Measurements from ENCODE around the gene TMEM101.
"Not testable (repeated sequence)": the region's sequence is repeated elsewhere in the genome, so short reads cannot be mapped to it uniquely, and the experiment has no call there.

TMEM101 gene

GRCh38 chr17:44000141-44000860 is 14.5 kb downstream of the TMEM101 start:
- DNase-seq (ENCODE audit: low spot score): peak; percentile 41

- DNase-seq (ENCODE audit: low spot score): no peak
These were observed 15.7 kb downstream of the TMEM101 start for GRCh38 chr17:43999024-43999423.

GRCh38 chr17:43998552-43998951 is 16.2 kb downstream of the TMEM101 start:
- DNase-seq (ENCODE audit: low spot score): no peak

- not testable (repeated sequence) for DNase-seq (ENCODE audit: low spot score)
These were observed 17.6 kb downstream of the TMEM101 start for GRCh38 chr17:43997180-43997579.

GRCh38 chr17:43995150-43995471 is 19.7 kb downstream of the TMEM101 start:
- DNase-seq (ENCODE audit: low spot score): no peak

GRCh38 chr17:43994272-43995149 is 20.3 kb downstream of the TMEM101 start:
- peak; percentile 19 for DNase-seq (ENCODE audit: low spot score)

GRCh38 chr17:43992641-43993040 is 22.1 kb downstream of the TMEM101 start:
- no peak for DNase-seq (ENCODE audit: low spot score)

- DNase-seq (ENCODE audit: low spot score): no peak
These were observed 26.5 kb downstream of the TMEM101 start for GRCh38 chr17:43988301-43988700.

GRCh38 chr17:43987131-43988021 is 27.4 kb downstream of the TMEM101 start:
- no peak for DNase-seq (ENCODE audit: low spot score)

GRCh38 chr17:43986225-43986981 is 28.4 kb downstream of the TMEM101 start:
- DNase-seq (ENCODE audit: low spot score): no peak

- DNase-seq (ENCODE audit: low spot score): no peak
These were observed 30.2 kb downstream of the TMEM101 start for GRCh38 chr17:43984521-43984920.

- no peak for DNase-seq (ENCODE audit: low spot score)
These were observed 31.0 kb downstream of the TMEM101 start for GRCh38 chr17:43983515-43984411.

- no peak for DNase-seq (ENCODE audit: low spot score)
These were observed 31.6 kb downstream of the TMEM101 start for GRCh38 chr17:43983196-43983514.

GRCh38 chr17:43982171-43982570 is 32.6 kb downstream of the TMEM101 start:
- DNase-seq (ENCODE audit: low spot score): no peak

- no peak for DNase-seq (ENCODE audit: low spot score)
These were observed 35.1 kb downstream of the TMEM101 start for GRCh38 chr17:43979671-43980070.

GRCh38 chr17:43979011-43979410 is 35.8 kb downstream of the TMEM101 start:
- no peak for DNase-seq (ENCODE audit: low spot score)

GRCh38 chr17:43978078-43978477 is 36.7 kb downstream of the TMEM101 start:
- DNase-seq (ENCODE audit: low spot score): no peak

GRCh38 chr17:43976963-43977837 is 37.6 kb downstream of the TMEM101 start:
- DNase-seq (ENCODE audit: low spot score): no peak

- no peak for DNase-seq (ENCODE audit: low spot score)
These were observed 38.9 kb downstream of the TMEM101 start for GRCh38 chr17:43975898-43976297.
